MCF 10A (cell line): ENCODE data around the gene DENND11. TPM values are rescaled to one million over a fixed set of nuclear protein-coding genes. Genes with fewer than 3 reads are reported as not detected.
"Not testable (repeated sequence)": the region's sequence is repeated elsewhere in the genome, so short reads cannot be mapped to it uniquely, and the experiment has no call there.

Experiments
- BruUV-seq: library from RNA; stranded (reverse); fragments of 400-500 nt; replicated peaks from 2 replicates; lab custom pipeline; 2021; lab: Mats Ljungman, UMichigan
- CTCF ChIA-PET: fragments of 300-600 bp; sonication (Branson Sonifier 250); formaldehyde crosslinking; extraction: SDS; loops from one replicate; lab custom pipeline; 2021; ENCODE audit warnings: antibody characterized with exemption, inconsistent platforms; lab: Yijun Ruan, JAX
- POLR2A ChIA-PET: fragments of 300-600, 350-650 bp; sonication (Branson Sonifier 250); formaldehyde crosslinking; extraction: SDS; loops from one replicate; lab custom pipeline; 2020; ENCODE audit warnings: antibody characterized with exemption, inconsistent platforms; lab: Yijun Ruan, JAX
- DNase-seq: peaks from one replicate; pipeline ENCODE4 v3.0.0-alpha.2; 2018; ENCODE audit not compliant: unreplicated experiment
- H3K27ac Mint-ChIP-seq: one replicate; pipeline ENCODE4 v1.8.0; 2022; ENCODE audit warnings: mild to moderate bottlenecking, low read depth, mixed read lengths; ENCODE audit not compliant: unreplicated experiment
- H3K27me3 Mint-ChIP-seq: one replicate; pipeline ENCODE4 v1.8.0; 2022; ENCODE audit warnings: mixed read lengths; ENCODE audit not compliant: insufficient read depth, unreplicated experiment
- H3K36me3 Mint-ChIP-seq: one replicate; pipeline ENCODE4 v1.8.0; 2022; ENCODE audit warnings: mild to moderate bottlenecking, moderate library complexity, mixed read lengths; ENCODE audit not compliant: insufficient read depth, unreplicated experiment
- H3K4me1 Mint-ChIP-seq: one replicate; pipeline ENCODE4 v1.8.0; 2022; ENCODE audit warnings: mixed read lengths; ENCODE audit not compliant: insufficient read depth, unreplicated experiment
- H3K4me3 Mint-ChIP-seq: one replicate; pipeline ENCODE4 v1.8.0; 2022; ENCODE audit warnings: mild to moderate bottlenecking, moderate library complexity, mixed read lengths; ENCODE audit not compliant: unreplicated experiment
- H3K9me3 Mint-ChIP-seq: one replicate; pipeline ENCODE4 v1.8.0; 2022; ENCODE audit warnings: mixed read lengths; ENCODE audit not compliant: unreplicated experiment
- CTCF ChIP-seq: fragments of 200-600 bp; IDR thresholded peaks from one replicate; pipeline ENCODE4 v1.8.0; 2022; ENCODE audit warnings: antibody characterized with exemption, mild to moderate bottlenecking; ENCODE audit not compliant: unreplicated experiment
- intact Hi-C: fragments of 100-400 bp; cut with micrococcal nuclease; formaldehyde crosslinking; loops from 2 replicates; pipeline ENCODE4 v1.14.1; 2022
- total RNA-seq: library from RNA; stranded (reverse); gene quantifications from 2 replicates; pipeline ENCODE4 v1.2.3, GENCODE V29; 2022

Gene DENND11
- total RNA-seq, 1 experiment from 2014 or later, result 8.4 TPM

GRCh38 chr7:141691961-141692360 is 10.0 kb downstream of the DENND11 start:
- CTCF ChIA-PET, result no interaction called here
- POLR2A ChIA-PET, result no interaction called here
- Mint-ChIP-seq H3K27ac (no peak overlapping the region), H3K9me3 (no peaks in the 10 kb centered on the region), H3K4me1 (peaks cover 4% of the 10 kb centered on the region), H3K27me3 (no peaks in the 10 kb centered on the region), H3K4me3 (no peak overlapping the region), H3K36me3 (peaks cover 16% of the 10 kb centered on the region)
- no peak for DNase-seq
- BruUV-seq, result no TSS peak
- intact Hi-C loops, result no loop called here
- TF ChIP-seq CTCF, result no peak

GRCh38 chr7:141691540-141691939 is 10.4 kb downstream of the DENND11 start:
- no peak for DNase-seq
- ChIA-PET POLR2A (no interaction called here), CTCF (no interaction called here)
- Mint-ChIP-seq H3K9me3 (no peaks in the 10 kb centered on the region), H3K4me1 (peaks cover 3% of the 10 kb centered on the region), H3K27me3 (no peaks in the 10 kb centered on the region), H3K4me3 (no peak overlapping the region), H3K36me3 (peaks cover 16% of the 10 kb centered on the region), H3K27ac (no peak overlapping the region)
- no peak for TF ChIP-seq CTCF
- BruUV-seq, result no TSS peak
- intact Hi-C loops, result no loop called here

- H3K27ac Mint-ChIP-seq, BruUV-seq, H3K4me1 Mint-ChIP-seq, DNase-seq, intact Hi-C loops, H3K9me3 Mint-ChIP-seq, H3K4me3 Mint-ChIP-seq, H3K27me3 Mint-ChIP-seq: not testable (repeated sequence)
- POLR2A ChIA-PET, result interaction anchor here (0.6 kb wide), 1 partner anchor 14 kb away, joined by 3 read pairs; no protein-coding TSS in a partner anchor
- CTCF ChIA-PET, result interaction anchor here (0.7 to 1.2 kb wide), 2 partner anchors 9 to 19 kb away, joined by 3 read pairs; partner anchors contain the start of gene WEE2
- peaks cover 25% of the 10 kb centered on the region for H3K36me3 Mint-ChIP-seq
These were observed 12.7 kb downstream of the DENND11 start for GRCh38 chr7:141689072-141689825.

- Mint-ChIP-seq H3K4me3 (no peak overlapping the region), H3K27me3 (no peaks in the 10 kb centered on the region), H3K36me3 (peaks cover 25% of the 10 kb centered on the region), H3K27ac (no peak overlapping the region), H3K4me1 (no peaks in the 10 kb centered on the region), H3K9me3 (no peaks in the 10 kb centered on the region)
- CTCF ChIA-PET, result interaction anchor here (0.6 kb wide), 1 partner anchor 618 kb away, joined by 3 read pairs; no protein-coding TSS in a partner anchor
- DNase-seq, result no peak
- POLR2A ChIA-PET, result interaction anchor here (0.7 kb wide), 1 partner anchor 155 kb away, joined by 3 read pairs; no protein-coding TSS in a partner anchor
- TF ChIP-seq CTCF, result no peak
- intact Hi-C loops, result no loop called here
- BruUV-seq, result no TSS peak
These were observed 13.9 kb downstream of the DENND11 start for GRCh38 chr7:141688043-141688442.
